ENCODE measurements around the gene DLGAP1.

DLGAP1 gene

GRCh38 chr18:3753106-3753505, 702.0 kb downstream of the DLGAP1 start:
- TF ChIP-seq REST (IDR thresholded peaks at IDR 0.05; ENCODE audit: insufficient replicate concordance, low read depth) (no peak), GABPA (IDR thresholded peaks at IDR 0.05; ENCODE audit: low read depth) (no peak), CTCF (IDR thresholded peaks at IDR 0.05; ENCODE audit: insufficient read depth, low read length) (no peak), POLR2AphosphoS5 (IDR thresholded peaks at IDR 0.05; ENCODE audit: low read depth) (no peak), SPI1 (IDR thresholded peaks at IDR 0.05; ENCODE audit: borderline replicate concordance, low read depth) (no peak)
- Histone ChIP-seq H3K4me3 (replicated peaks; ENCODE audit: insufficient read depth, low read length) (no peak overlapping the region), H3K27me3 (ENCODE audit: insufficient read depth, poor library complexity, severe bottlenecking) (no peaks in the 10 kb centered on the region), H3K27ac (replicated peaks) (no peak overlapping the region)
- DNase-seq (ENCODE audit: low read depth in 1 of 2, low spot score in 1 of 2): no peak

- peak; percentile 15 to 41 for DNase-seq (ENCODE audit: low read depth in 1 of 2, low spot score in 1 of 2)
- no peaks in the 10 kb centered on the region for H3K27me3 ChIP-seq (ENCODE audit: insufficient read depth, poor library complexity, severe bottlenecking)
- TF ChIP-seq GABPA (IDR thresholded peaks at IDR 0.05; ENCODE audit: low read depth) (no peak), REST (IDR thresholded peaks at IDR 0.05; ENCODE audit: insufficient replicate concordance, low read depth) (no peak), SPI1 (IDR thresholded peaks at IDR 0.05; ENCODE audit: borderline replicate concordance, low read depth) (no peak), POLR2AphosphoS5 (IDR thresholded peaks at IDR 0.05; ENCODE audit: low read depth) (no peak), CTCF (IDR thresholded peaks at IDR 0.05; ENCODE audit: insufficient read depth, low read length) (no peak)
Observed at GRCh38 chr18:3748086-3748485, 707.0 kb downstream of the DLGAP1 start.

GRCh38 chr18:3747176-3747973, 707.7 kb downstream of the DLGAP1 start:
- H3K27ac ChIP-seq (replicated peaks): peak overlapping the region; percentile 41
- H3K4me3 ChIP-seq (replicated peaks; ENCODE audit: insufficient read depth, low read length): no peak overlapping the region
- TF ChIP-seq CTCF (IDR thresholded peaks at IDR 0.05; ENCODE audit: insufficient read depth, low read length) (no peak), SPI1 (IDR thresholded peaks at IDR 0.05; ENCODE audit: borderline replicate concordance, low read depth) (peak; percentile 92)
- DNase-seq (ENCODE audit: low read depth in 1 of 2, low spot score in 1 of 2): peak; percentile 89 to 98
- no peaks in the 10 kb centered on the region for H3K27me3 ChIP-seq (ENCODE audit: insufficient read depth, poor library complexity, severe bottlenecking)

More at GRCh38 chr18:3748086-3748485, 707.0 kb downstream of the DLGAP1 start:
- no peak overlapping the region for H3K27ac ChIP-seq (replicated peaks)
- H3K4me3 ChIP-seq (replicated peaks; ENCODE audit: insufficient read depth, low read length): no peak overlapping the region

Measured in HL-60 (cell line).